SK-N-SH (cell line): Measurements from ENCODE around the gene MSN. TPM values are rescaled to one million over a fixed set of nuclear protein-coding genes. Genes with fewer than 3 reads are reported as not detected.
A peak's percentile ranks its signal among the peaks of the same experiment; 100 is the strongest.

Source experiments
- CTCF ChIA-PET: fragments of 300-600, 350-600 bp; formaldehyde crosslinking; extraction: SDS; loops from one replicate; lab custom pipeline; 2021; lab: Yijun Ruan, JAX
- POLR2A ChIA-PET: fragments of 350-600 bp; sonication (Branson Sonifier 250); formaldehyde crosslinking; extraction: SDS; loops from one replicate; lab custom pipeline; 2020; ENCODE audit warnings: antibody characterized with exemption, inconsistent platforms; lab: Yijun Ruan, JAX
- DNase-seq: peaks from one replicate; pipeline ENCODE4 v3.0.0; 2012
- H2AFZ ChIP-seq: fragments of 200-600 bp; sonication (generic); 2 replicates; pipeline ENCODE4 v1.8.1; 2016; ENCODE audit warnings: antibody characterized with exemption, mild to moderate bottlenecking, low read depth
- H3F3A ChIP-seq: fragments of 200-600 bp; sonication (generic); replicated peaks from 2 replicates; pipeline ENCODE3; 2016; ENCODE audit warnings: antibody characterized with exemption, mild to moderate bottlenecking; ENCODE audit not compliant: insufficient read depth
- H3K27ac ChIP-seq, 2 experiments: fragments of 200-500 bp in 1 of 2; fragments of 200-600 bp in 1 of 2; sonication (Bioruptor generic) in 1 of 2; sonication (generic), shearing (Covaris generic) in 1 of 2; 2 replicates each; pipeline versions ENCODE4 v1.5.1 to v1.6.1; 2014 to 2016; ENCODE audit warnings: low read depth in 2 of 2, inconsistent platforms in 1 of 2, low read length in 1 of 2, mild to moderate bottlenecking in 1 of 2, mixed read lengths in 1 of 2
- H3K27me3 ChIP-seq: fragments of 200-600 bp; sonication (generic), shearing (Covaris generic); 2 replicates; pipeline ENCODE4 v1.6.1; 2016; ENCODE audit warnings: mixed run types; ENCODE audit not compliant: insufficient read depth
- H3K36me3 ChIP-seq, 2 experiments: fragments of 200-500 bp in 1 of 2; fragments of 200-600 bp in 1 of 2; sonication (Bioruptor generic) in 1 of 2; sonication (generic) in 1 of 2; replicated peaks in 1 of 2; 2 replicates each; pipeline versions ENCODE3 to v1.5.1; 2014 to 2016; ENCODE audit warnings: low read length in 1 of 2, mild to moderate bottlenecking in 1 of 2; ENCODE audit not compliant: insufficient read depth in 2 of 2, control insufficient read depth in 1 of 2
- H3K4me1 ChIP-seq, 2 experiments: fragments of 200-500 bp in 1 of 2; fragments of 200-600 bp in 1 of 2; sonication (Bioruptor generic) in 1 of 2; sonication (generic), shearing (Covaris generic) in 1 of 2; 2 replicates each; pipeline versions ENCODE4 v1.5.1 to v1.6.1; 2014 to 2016; ENCODE audit warnings: low read depth in 1 of 2, low read length in 1 of 2, mixed run types in 1 of 2; ENCODE audit not compliant: insufficient read depth in 2 of 2, control insufficient read depth in 1 of 2
- H3K4me2 ChIP-seq: fragments of 200-600 bp; sonication (generic), shearing (Covaris generic); 2 replicates; pipeline ENCODE4 v1.6.1; 2017; ENCODE audit warnings: mixed run types
- H3K4me3 ChIP-seq, 2 experiments: fragments of 200-500 bp in 1 of 2; fragments of 200-600 bp in 1 of 2; sonication (Bioruptor generic) in 1 of 2; sonication (generic), shearing (Covaris generic) in 1 of 2; 2 replicates each; pipeline versions ENCODE4 v1.5.1 to v1.8.1; 2014 to 2016; ENCODE audit warnings: low read depth in 2 of 2, inconsistent platforms in 1 of 2, low read length in 1 of 2, mild to moderate bottlenecking in 1 of 2, mixed read lengths in 1 of 2, moderate library complexity in 1 of 2
- H3K79me2 ChIP-seq: fragments of 200-600 bp; sonication (generic); 2 replicates; pipeline ENCODE4 v1.8.1; 2017; ENCODE audit warnings: mild to moderate bottlenecking; ENCODE audit not compliant: insufficient read depth
- H3K9ac ChIP-seq: fragments of 200-600 bp; sonication (generic); 2 replicates; pipeline ENCODE4 v1.6.1; 2017; ENCODE audit warnings: mixed run types
- H3K9me2 ChIP-seq: fragments of 200-600 bp; sonication (generic); 2 replicates; pipeline ENCODE4 v1.6.1; 2017; ENCODE audit warnings: mixed run types
- H3K9me3 ChIP-seq: fragments of 200-600 bp; sonication (generic); 2 replicates; pipeline ENCODE4 v1.6.1; 2017; ENCODE audit warnings: mixed run types, mild to moderate bottlenecking, moderate library complexity
- H4K20me1 ChIP-seq: fragments of 200-600 bp; sonication (generic); 2 replicates; pipeline ENCODE4 v1.6.1; 2017; ENCODE audit warnings: mild to moderate bottlenecking, mixed run types; ENCODE audit not compliant: insufficient read depth
- CHD2 ChIP-seq: fragments of 150-350 bp; IDR thresholded peaks from 2 replicates; pipeline ENCODE4 v1.6.1; 2018; ENCODE audit warnings: low read length; ENCODE audit not compliant: partially characterized antibody
- CTCF ChIP-seq: fragments of 200-600 bp; sonication (generic); IDR thresholded peaks from 2 replicates; pipeline ENCODE4 v1.6.1; 2017; ENCODE audit warnings: antibody characterized with exemption, mild to moderate bottlenecking, moderate library complexity
- EP300 ChIP-seq, 2 experiments: IDR thresholded peaks; 2 replicates each; pipeline versions ENCODE4 v1.4.0 to v1.6.1; 2012; ENCODE audit warnings: borderline replicate concordance in 1 of 2, low read depth in 1 of 2, low read length in 1 of 2
- GATA2 ChIP-seq: sonication (generic); formaldehyde crosslinking; IDR thresholded peaks from 2 replicates; pipeline ENCODE4 v1.5.0; 2020; ENCODE audit warnings: mild to moderate bottlenecking, missing genetic modification reagents
- JUND ChIP-seq: IDR thresholded peaks from 2 replicates; pipeline ENCODE4 v1.4.0; 2012
- MXI1 ChIP-seq: IDR thresholded peaks from 2 replicates; pipeline ENCODE4 v1.6.1; 2012; ENCODE audit warnings: mild to moderate bottlenecking, low read depth, low read length, improper control_type of control experiment
- PBX3 ChIP-seq: IDR thresholded peaks from 2 replicates; pipeline ENCODE4; 2012
- RAD21 ChIP-seq: IDR thresholded peaks from 2 replicates; pipeline ENCODE4 v1.6.1; 2012; ENCODE audit warnings: mild to moderate bottlenecking, low read length
- RCOR1 ChIP-seq: fragments of 150-350 bp; IDR thresholded peaks from 2 replicates; pipeline ENCODE4 v1.6.1; 2017; ENCODE audit warnings: antibody characterized with exemption, low read length
- RXRA ChIP-seq: IDR thresholded peaks from 2 replicates; pipeline ENCODE4 v1.4.0; 2012; ENCODE audit warnings: low read depth, mild to moderate bottlenecking, borderline replicate concordance
- SIN3A ChIP-seq: IDR thresholded peaks from 2 replicates; pipeline ENCODE4 v1.6.1; 2012; ENCODE audit warnings: low read depth, mild to moderate bottlenecking, low read length, moderate library complexity, borderline replicate concordance
- TCF12 ChIP-seq: IDR thresholded peaks from 2 replicates; pipeline ENCODE4 v1.4.0; 2012
- USF2 ChIP-seq: fragments of 150-350 bp; IDR thresholded peaks from 2 replicates; pipeline ENCODE4 v1.6.1; 2017; ENCODE audit warnings: antibody characterized with exemption, low read length, low read depth, borderline replicate concordance
- WGBS: methylation state at CpG from one replicate; pipeline ENCODE4 v1.1.6; 2017; ENCODE audit warnings: low lambda C conversion rate; 5-methylcytosine and 5-hydroxymethylcytosine counted together
- polyA plus RNA-seq, 3 experiments: library from polyadenylated mRNA; depleted of rRNA; stranded (reverse); fragments of >200 nt; gene quantifications; 2 replicates each; pipeline ENCODE4 v1.2.3, GENCODE V29; 2012
- TF ChIP-seq, protein P1 (sequence below): IDR thresholded peaks from 2 replicates; pipeline ENCODE4 v1.4.0; 2012; ENCODE audit warnings: low read depth, borderline replicate concordance
- TF ChIP-seq, protein P2 (sequence below): IDR thresholded peaks from 2 replicates; pipeline ENCODE4 v1.4.0; 2012; ENCODE audit warnings: low read depth, borderline replicate concordance
- TF ChIP-seq, protein P3 (sequence below): fragments of 150-350 bp; IDR thresholded peaks from 2 replicates; pipeline ENCODE4 v1.6.1; 2016; ENCODE audit warnings: mild to moderate bottlenecking, low read depth, low read length

The MSN gene
- polyA plus RNA-seq, 1 of the 3 experiments (the other 2 are of a cell fraction) = 189 TPM

DNA sequence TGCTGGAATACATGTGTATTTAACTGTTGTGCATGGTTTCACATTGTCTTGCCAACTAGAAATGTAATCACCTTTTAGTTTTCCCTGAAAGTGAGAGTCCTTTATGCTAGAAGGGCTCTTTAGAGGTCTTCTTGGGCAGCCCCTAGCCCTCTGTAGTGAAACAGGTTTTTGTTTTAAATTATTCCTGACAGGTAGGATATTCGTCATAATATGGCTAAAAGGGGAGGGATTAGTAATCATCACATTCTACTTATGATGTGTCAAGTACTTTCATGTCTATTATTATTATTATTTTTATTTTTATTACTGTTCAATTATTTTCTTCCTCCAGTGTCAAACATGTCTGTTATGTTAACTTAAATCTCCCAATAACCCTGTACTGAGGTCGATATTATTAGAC is 35.5 kb downstream of the MSN start (continued):
- TF ChIP-seq, protein P1, sequence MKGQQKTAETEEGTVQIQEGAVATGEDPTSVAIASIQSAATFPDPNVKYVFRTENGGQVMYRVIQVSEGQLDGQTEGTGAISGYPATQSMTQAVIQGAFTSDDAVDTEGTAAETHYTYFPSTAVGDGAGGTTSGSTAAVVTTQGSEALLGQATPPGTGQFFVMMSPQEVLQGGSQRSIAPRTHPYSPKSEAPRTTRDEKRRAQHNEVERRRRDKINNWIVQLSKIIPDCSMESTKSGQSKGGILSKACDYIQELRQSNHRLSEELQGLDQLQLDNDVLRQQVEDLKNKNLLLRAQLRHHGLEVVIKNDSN = no peak
- TF ChIP-seq USF2 (no peak), RAD21 (no peak)

DNA sequence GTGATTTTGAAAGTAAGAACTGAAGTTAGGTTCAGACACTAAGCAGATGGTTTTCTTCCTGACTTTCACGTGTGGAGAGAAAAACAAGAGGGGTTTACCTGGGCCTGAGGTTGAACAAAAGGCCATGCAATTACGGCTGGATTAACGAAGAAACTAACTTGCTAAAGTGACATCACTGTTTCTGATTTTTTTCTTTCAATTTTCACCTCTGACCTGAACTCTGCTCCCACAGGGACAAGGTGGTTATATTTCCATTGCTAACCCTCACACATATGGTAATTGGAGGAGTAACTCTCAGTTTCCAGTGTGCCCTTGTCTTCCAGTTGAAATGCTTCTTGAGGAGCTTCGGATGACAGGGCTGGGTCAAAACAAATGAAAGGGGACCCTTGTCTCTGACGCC is 38.0 kb downstream of the MSN start:
- Histone ChIP-seq H3K27ac (peak overlapping the region in 1 of 2 experiments; percentile 75; a peak in 2 of 4 replicates), H3K4me1 (peaks cover 0 to 12% of the 10 kb centered on the region in 2 experiments; a peak in 2 of 4 replicates), H2AFZ (no peak overlapping the region), H3K9me3 (no peaks in the 10 kb centered on the region), H3K36me3 (peaks cover 0 to 4% of the 10 kb centered on the region in 2 experiments), H3K4me3 (no peak overlapping the region), H3F3A (peaks cover 9% of the 10 kb centered on the region), H4K20me1 (peaks cover 97% of the 10 kb centered on the region), H3K27me3 (no peaks in the 10 kb centered on the region), H3K9me2 (no peaks in the 10 kb centered on the region), H3K9ac (no peak overlapping the region), H3K4me2 (0 out of 2 replicates have a peak overlapping the region, but pooled peaks have one; percentile 19), H3K79me2 (peaks cover 99% of the 10 kb centered on the region)
- CTCF ChIA-PET = no interaction called here
- TF ChIP-seq, protein P2, sequence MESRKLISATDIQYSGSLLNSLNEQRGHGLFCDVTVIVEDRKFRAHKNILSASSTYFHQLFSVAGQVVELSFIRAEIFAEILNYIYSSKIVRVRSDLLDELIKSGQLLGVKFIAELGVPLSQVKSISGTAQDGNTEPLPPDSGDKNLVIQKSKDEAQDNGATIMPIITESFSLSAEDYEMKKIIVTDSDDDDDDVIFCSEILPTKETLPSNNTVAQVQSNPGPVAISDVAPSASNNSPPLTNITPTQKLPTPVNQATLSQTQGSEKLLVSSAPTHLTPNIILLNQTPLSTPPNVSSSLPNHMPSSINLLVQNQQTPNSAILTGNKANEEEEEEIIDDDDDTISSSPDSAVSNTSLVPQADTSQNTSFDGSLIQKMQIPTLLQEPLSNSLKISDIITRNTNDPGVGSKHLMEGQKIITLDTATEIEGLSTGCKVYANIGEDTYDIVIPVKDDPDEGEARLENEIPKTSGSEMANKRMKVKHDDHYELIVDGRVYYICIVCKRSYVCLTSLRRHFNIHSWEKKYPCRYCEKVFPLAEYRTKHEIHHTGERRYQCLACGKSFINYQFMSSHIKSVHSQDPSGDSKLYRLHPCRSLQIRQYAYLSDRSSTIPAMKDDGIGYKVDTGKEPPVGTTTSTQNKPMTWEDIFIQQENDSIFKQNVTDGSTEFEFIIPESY = no peak
- TF ChIP-seq USF2 (no peak), CHD2 (no peak), SIN3A (no peak), RCOR1 (no peak), CTCF (no peak), MXI1 (no peak), TCF12 (no peak), JUND (no peak), RXRA (no peak), EP300 (IDR thresholded peaks at IDR 0.05; ENCODE audit: borderline replicate concordance in 1 of 2, low read depth in 1 of 2, low read length in 1 of 2) (no peak), PBX3 (no peak), GATA2 (CRISPR knock-in tag) (no peak)
- TF ChIP-seq, protein P1 = no peak
- TF ChIP-seq, protein P3, sequence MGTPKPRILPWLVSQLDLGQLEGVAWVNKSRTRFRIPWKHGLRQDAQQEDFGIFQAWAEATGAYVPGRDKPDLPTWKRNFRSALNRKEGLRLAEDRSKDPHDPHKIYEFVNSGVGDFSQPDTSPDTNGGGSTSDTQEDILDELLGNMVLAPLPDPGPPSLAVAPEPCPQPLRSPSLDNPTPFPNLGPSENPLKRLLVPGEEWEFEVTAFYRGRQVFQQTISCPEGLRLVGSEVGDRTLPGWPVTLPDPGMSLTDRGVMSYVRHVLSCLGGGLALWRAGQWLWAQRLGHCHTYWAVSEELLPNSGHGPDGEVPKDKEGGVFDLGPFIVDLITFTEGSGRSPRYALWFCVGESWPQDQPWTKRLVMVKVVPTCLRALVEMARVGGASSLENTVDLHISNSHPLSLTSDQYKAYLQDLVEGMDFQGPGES = no peak
- POLR2A ChIA-PET = no interaction called here
- 49% methylated on average over 5 of the region's 5 CpGs for WGBS
- no peak for DNase-seq
